Stimulated activated naive CD8-positive, alpha-beta T cell treated with anti-CD3 and anti-CD28 coated beads, Interleukin-15, Interleukin-2, amounts not matched to agents 100 ng/mL and 50 ng/mL, for 24 hours (primary cell): ENCODE measurements around the gene RIT1.

Source experiments
- H3K27ac Mint-ChIP-seq: one replicate; pipeline ENCODE4 v1.8.0; 2021; ENCODE audit warnings: mild to moderate bottlenecking, mixed read lengths
- H3K27me3 Mint-ChIP-seq: one replicate; pipeline ENCODE4 v1.8.0; 2021; ENCODE audit warnings: mixed read lengths
- H3K36me3 Mint-ChIP-seq: one replicate; pipeline ENCODE4 v1.8.0; 2021; ENCODE audit warnings: low read depth, mixed read lengths
- H3K4me1 Mint-ChIP-seq: one replicate; pipeline ENCODE4 v1.8.0; 2021; ENCODE audit warnings: low read depth, mixed read lengths
- H3K4me3 Mint-ChIP-seq: one replicate; pipeline ENCODE4 v1.8.0; 2021; ENCODE audit warnings: mild to moderate bottlenecking, mixed read lengths
- H3K9me3 Mint-ChIP-seq: one replicate; pipeline ENCODE4 v1.8.0; 2021; ENCODE audit warnings: mixed read lengths

RIT1 gene

GRCh38 chr1:155889566-155889965 lies 21.6 kb downstream of the RIT1 start:
- H3K27me3 Mint-ChIP-seq = no peaks in the 10 kb centered on the region
- H3K27ac Mint-ChIP-seq = no peak overlapping the region
- H3K4me1 Mint-ChIP-seq = peaks cover 12% of the 10 kb centered on the region
- no peaks in the 10 kb centered on the region for H3K9me3 Mint-ChIP-seq
- no peak overlapping the region for H3K4me3 Mint-ChIP-seq
- no peaks in the 10 kb centered on the region for H3K36me3 Mint-ChIP-seq

GRCh38 chr1:155888481-155888880 lies 22.7 kb downstream of the RIT1 start:
- no peaks in the 10 kb centered on the region for H3K27me3 Mint-ChIP-seq
- no peaks in the 10 kb centered on the region for H3K36me3 Mint-ChIP-seq

GRCh38 chr1:155884982-155885381 lies 26.2 kb downstream of the RIT1 start:
- Mint-ChIP-seq H3K4me3 (no peak overlapping the region), H3K4me1 (peaks cover 5% of the 10 kb centered on the region), H3K27me3 (no peaks in the 10 kb centered on the region), H3K36me3 (peaks cover 4% of the 10 kb centered on the region), H3K9me3 (no peaks in the 10 kb centered on the region), H3K27ac (no peak overlapping the region)

More at GRCh38 chr1:155888481-155888880, 22.7 kb downstream of the RIT1 start:
- Mint-ChIP-seq H3K4me1 (peaks cover 6% of the 10 kb centered on the region), H3K4me3 (no peak overlapping the region), H3K27ac (no peak overlapping the region), H3K9me3 (no peaks in the 10 kb centered on the region)

GRCh38 chr1:155884031-155884960 lies 26.9 kb downstream of the RIT1 start:
- H3K4me1 Mint-ChIP-seq = peaks cover 5% of the 10 kb centered on the region
- peaks cover 4% of the 10 kb centered on the region for H3K36me3 Mint-ChIP-seq
- no peak overlapping the region for H3K4me3 Mint-ChIP-seq
- H3K9me3 Mint-ChIP-seq = no peaks in the 10 kb centered on the region
- no peak overlapping the region for H3K27ac Mint-ChIP-seq
- H3K27me3 Mint-ChIP-seq = no peaks in the 10 kb centered on the region

GRCh38 chr1:155882766-155883165 lies 28.4 kb downstream of the RIT1 start:
- Mint-ChIP-seq H3K9me3 (no peaks in the 10 kb centered on the region), H3K36me3 (peaks cover 4% of the 10 kb centered on the region), H3K27me3 (no peaks in the 10 kb centered on the region), H3K4me1 (peaks cover 5% of the 10 kb centered on the region), H3K4me3 (no peak overlapping the region), H3K27ac (no peak overlapping the region)

GRCh38 chr1:155882235-155882634 lies 28.9 kb downstream of the RIT1 start:
- H3K9me3 Mint-ChIP-seq = no peaks in the 10 kb centered on the region
- H3K27ac Mint-ChIP-seq = no peak overlapping the region
- no peak overlapping the region for H3K4me3 Mint-ChIP-seq
- no peaks in the 10 kb centered on the region for H3K27me3 Mint-ChIP-seq
- H3K4me1 Mint-ChIP-seq = peaks cover 5% of the 10 kb centered on the region
- peaks cover 4% of the 10 kb centered on the region for H3K36me3 Mint-ChIP-seq

- no peak overlapping the region for H3K4me3 Mint-ChIP-seq
- H3K27ac Mint-ChIP-seq = no peak overlapping the region
- peaks cover 5% of the 10 kb centered on the region for H3K4me1 Mint-ChIP-seq
- H3K27me3 Mint-ChIP-seq = no peaks in the 10 kb centered on the region
- H3K9me3 Mint-ChIP-seq = no peaks in the 10 kb centered on the region
- peaks cover 4% of the 10 kb centered on the region for H3K36me3 Mint-ChIP-seq
These were observed 30.2 kb downstream of the RIT1 start for GRCh38 chr1:155880950-155881349.

GRCh38 chr1:155880251-155880650 lies 30.9 kb downstream of the RIT1 start:
- Mint-ChIP-seq H3K27me3 (no peaks in the 10 kb centered on the region), H3K4me3 (no peak overlapping the region), H3K9me3 (no peaks in the 10 kb centered on the region), H3K4me1 (peaks cover 5% of the 10 kb centered on the region), H3K36me3 (peaks cover 4% of the 10 kb centered on the region), H3K27ac (no peak overlapping the region)

GRCh38 chr1:155877945-155878344 lies 33.2 kb downstream of the RIT1 start:
- peaks cover 5% of the 10 kb centered on the region for H3K4me1 Mint-ChIP-seq
- H3K9me3 Mint-ChIP-seq = no peaks in the 10 kb centered on the region
- H3K27ac Mint-ChIP-seq = no peak overlapping the region
- H3K27me3 Mint-ChIP-seq = no peaks in the 10 kb centered on the region
- H3K4me3 Mint-ChIP-seq = no peak overlapping the region
- H3K36me3 Mint-ChIP-seq = peaks cover 4% of the 10 kb centered on the region

- Mint-ChIP-seq H3K27ac (no peak overlapping the region), H3K4me1 (no peaks in the 10 kb centered on the region)
These were observed 37.3 kb downstream of the RIT1 start for GRCh38 chr1:155873860-155874259.

GRCh38 chr1:155872527-155872926 lies 38.6 kb downstream of the RIT1 start:
- Mint-ChIP-seq H3K9me3 (no peaks in the 10 kb centered on the region), H3K4me1 (no peaks in the 10 kb centered on the region), H3K36me3 (no peaks in the 10 kb centered on the region), H3K27ac (no peak overlapping the region), H3K4me3 (no peak overlapping the region), H3K27me3 (no peaks in the 10 kb centered on the region)

More at GRCh38 chr1:155873860-155874259, 37.3 kb downstream of the RIT1 start:
- no peaks in the 10 kb centered on the region for H3K9me3 Mint-ChIP-seq
- H3K27me3 Mint-ChIP-seq = no peaks in the 10 kb centered on the region
- H3K36me3 Mint-ChIP-seq = no peaks in the 10 kb centered on the region
- H3K4me3 Mint-ChIP-seq = no peak overlapping the region

- Mint-ChIP-seq H3K4me3 (no peak overlapping the region), H3K27ac (no peak overlapping the region), H3K36me3 (no peaks in the 10 kb centered on the region), H3K4me1 (no peaks in the 10 kb centered on the region), H3K27me3 (no peaks in the 10 kb centered on the region), H3K9me3 (no peaks in the 10 kb centered on the region)
These were observed 39.8 kb downstream of the RIT1 start for GRCh38 chr1:155871390-155871789.

GRCh38 chr1:155867766-155868165 lies 43.4 kb downstream of the RIT1 start:
- Mint-ChIP-seq H3K4me3 (no peak overlapping the region), H3K36me3 (no peaks in the 10 kb centered on the region), H3K9me3 (no peaks in the 10 kb centered on the region), H3K4me1 (no peaks in the 10 kb centered on the region), H3K27me3 (no peaks in the 10 kb centered on the region), H3K27ac (no peak overlapping the region)

GRCh38 chr1:155864393-155864792 lies 46.8 kb downstream of the RIT1 start:
- Mint-ChIP-seq H3K4me3 (no peak overlapping the region), H3K27ac (no peak overlapping the region), H3K36me3 (no peaks in the 10 kb centered on the region), H3K4me1 (peaks cover 20% of the 10 kb centered on the region), H3K27me3 (no peaks in the 10 kb centered on the region), H3K9me3 (no peaks in the 10 kb centered on the region)

- Mint-ChIP-seq H3K9me3 (no peaks in the 10 kb centered on the region), H3K27ac (no peak overlapping the region), H3K4me1 (peaks cover 44% of the 10 kb centered on the region), H3K27me3 (no peaks in the 10 kb centered on the region), H3K4me3 (no peak overlapping the region), H3K36me3 (no peaks in the 10 kb centered on the region)
These were observed 49.3 kb downstream of the RIT1 start for GRCh38 chr1:155861896-155862295.
